BJ (cell line): ENCODE data around the gene COL6A3. TPM values are rescaled to one million over a fixed set of nuclear protein-coding genes. Genes with fewer than 3 reads are reported as not detected.

Source experiments
- CTCF ChIA-PET: fragments of 350-600 bp; formaldehyde crosslinking; extraction: SDS; loops from one replicate; lab custom pipeline; 2021; ENCODE audit warnings: antibody characterized with exemption, inconsistent platforms; lab: Yijun Ruan, JAX
- POLR2A ChIA-PET: fragments of 300-600 bp; sonication (Branson Sonifier 250); formaldehyde crosslinking; extraction: SDS; loops from one replicate; lab custom pipeline; 2021; ENCODE audit warnings: antibody characterized with exemption; lab: Charles Lee
- DNase-seq: peaks from one replicate; pipeline ENCODE4 v3.0.0-alpha.2; 2011; ENCODE audit warnings: low read depth
- H3K27me3 ChIP-seq: 2 replicates; pipeline ENCODE4 v1.6.0; 2011; ENCODE audit warnings: low read length; ENCODE audit not compliant: control insufficient read depth, insufficient read depth
- H3K36me3 ChIP-seq: 2 replicates; pipeline ENCODE4 v1.5.1; 2011; ENCODE audit warnings: low read length; ENCODE audit not compliant: control insufficient read depth, insufficient read depth
- H3K4me3 ChIP-seq: 2 replicates; pipeline ENCODE4 v1.5.1; 2011; ENCODE audit warnings: low read depth, mild to moderate bottlenecking, control low read depth, low read length
- polyA plus RNA-seq: library from polyadenylated mRNA; depleted of rRNA; stranded (reverse); fragments of >200 nt; gene quantifications from 2 replicates; pipeline ENCODE4 v1.2.3, GENCODE V29; 2011
- TF ChIP-seq, protein P1 (sequence below): IDR thresholded peaks from 2 replicates; pipeline ENCODE4 v1.5.1; 2011; ENCODE audit warnings: low read depth, mild to moderate bottlenecking, control low read depth, inconsistent platforms, low read length, moderate library complexity; ENCODE audit not compliant: insufficient read depth

Gene COL6A3
- polyA plus RNA-seq, 1 experiment, result 695 TPM

- CTCF ChIA-PET, result interaction anchor here (0.8 to 2.8 kb wide), 5 partner anchors 12 to 130 kb away, joined by 3 to 9 read pairs (median 3); no protein-coding TSS in a partner anchor
- no peaks in the 10 kb centered on the region for H3K27me3 ChIP-seq
- DNase-seq, result no peak
- POLR2A ChIA-PET, result interaction anchor here (0.7 to 1.1 kb wide), 2 partner anchors 21 to 129 kb away, joined by 4 read pairs; no protein-coding TSS in a partner anchor
- TF ChIP-seq, protein P1, sequence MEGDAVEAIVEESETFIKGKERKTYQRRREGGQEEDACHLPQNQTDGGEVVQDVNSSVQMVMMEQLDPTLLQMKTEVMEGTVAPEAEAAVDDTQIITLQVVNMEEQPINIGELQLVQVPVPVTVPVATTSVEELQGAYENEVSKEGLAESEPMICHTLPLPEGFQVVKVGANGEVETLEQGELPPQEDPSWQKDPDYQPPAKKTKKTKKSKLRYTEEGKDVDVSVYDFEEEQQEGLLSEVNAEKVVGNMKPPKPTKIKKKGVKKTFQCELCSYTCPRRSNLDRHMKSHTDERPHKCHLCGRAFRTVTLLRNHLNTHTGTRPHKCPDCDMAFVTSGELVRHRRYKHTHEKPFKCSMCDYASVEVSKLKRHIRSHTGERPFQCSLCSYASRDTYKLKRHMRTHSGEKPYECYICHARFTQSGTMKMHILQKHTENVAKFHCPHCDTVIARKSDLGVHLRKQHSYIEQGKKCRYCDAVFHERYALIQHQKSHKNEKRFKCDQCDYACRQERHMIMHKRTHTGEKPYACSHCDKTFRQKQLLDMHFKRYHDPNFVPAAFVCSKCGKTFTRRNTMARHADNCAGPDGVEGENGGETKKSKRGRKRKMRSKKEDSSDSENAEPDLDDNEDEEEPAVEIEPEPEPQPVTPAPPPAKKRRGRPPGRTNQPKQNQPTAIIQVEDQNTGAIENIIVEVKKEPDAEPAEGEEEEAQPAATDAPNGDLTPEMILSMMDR, result no peak
- no peaks in the 10 kb centered on the region for H3K36me3 ChIP-seq
- H3K4me3 ChIP-seq, result no peak overlapping the region
Observed at GRCh38 chr2:237294460-237294859, 119.5 kb downstream of the COL6A3 start.

GRCh38 chr2:237293978-237294377 lies 120.0 kb downstream of the COL6A3 start:
- Histone ChIP-seq H3K27me3 (no peaks in the 10 kb centered on the region), H3K36me3 (no peaks in the 10 kb centered on the region), H3K4me3 (no peak overlapping the region)
- CTCF ChIA-PET, result interaction anchor here (0.7 to 2.8 kb wide), 5 partner anchors 9 to 129 kb away, joined by 3 to 9 read pairs (median 3); no protein-coding TSS in a partner anchor
- DNase-seq, result no peak
- POLR2A ChIA-PET, result interaction anchor here (1.1 kb wide), 1 partner anchor 129 kb away, joined by 4 read pairs; no protein-coding TSS in a partner anchor
- TF ChIP-seq, protein P1, result no peak

GRCh38 chr2:237291138-237291792 lies 122.7 kb downstream of the COL6A3 start:
- TF ChIP-seq, protein P1, result no peak
- ChIA-PET POLR2A (no interaction called here), CTCF (interaction anchor here (1.1 to 1.7 kb wide), 5 partner anchors 13 to 281 kb away, joined by 3 to 5 read pairs (median 3); no protein-coding TSS in a partner anchor)
- H3K4me3 ChIP-seq, result no peak overlapping the region
- H3K27me3 ChIP-seq, result no peaks in the 10 kb centered on the region
- no peaks in the 10 kb centered on the region for H3K36me3 ChIP-seq
- DNase-seq, result peak; percentile 93

DNA sequence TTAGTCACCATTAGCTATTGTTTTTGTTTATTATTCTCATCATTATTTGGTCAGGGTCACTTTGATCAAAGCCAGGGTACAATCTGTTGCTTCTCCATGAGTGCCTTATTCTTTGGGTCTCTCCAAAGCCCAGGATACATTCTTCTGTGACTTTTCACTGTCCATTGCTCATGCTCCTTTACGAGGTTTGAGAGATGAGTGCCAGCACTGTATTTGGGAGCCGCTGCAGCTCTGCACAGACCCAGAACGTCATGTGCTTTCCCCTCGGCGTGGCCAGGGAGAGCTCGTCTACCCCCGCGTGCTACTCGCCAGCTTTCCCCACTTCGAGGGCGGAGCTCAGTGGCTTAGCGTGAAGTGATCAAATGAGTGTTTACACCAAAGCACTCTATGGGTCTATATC lies 123.7 kb downstream of the COL6A3 start:
- DNase-seq, result no peak
- Histone ChIP-seq H3K4me3 (no peak overlapping the region), H3K36me3 (no peaks in the 10 kb centered on the region), H3K27me3 (no peaks in the 10 kb centered on the region)
- ChIA-PET CTCF (interaction anchor here (1.3 to 1.7 kb wide), 5 partner anchors 9 to 282 kb away, joined by 3 to 5 read pairs (median 3); no protein-coding TSS in a partner anchor), POLR2A (interaction anchor here (0.9 kb wide), 2 partner anchors 10 to 25 kb away, joined by 3 to 6 read pairs; no protein-coding TSS in a partner anchor)
- TF ChIP-seq, protein P1, result no peak

DNA sequence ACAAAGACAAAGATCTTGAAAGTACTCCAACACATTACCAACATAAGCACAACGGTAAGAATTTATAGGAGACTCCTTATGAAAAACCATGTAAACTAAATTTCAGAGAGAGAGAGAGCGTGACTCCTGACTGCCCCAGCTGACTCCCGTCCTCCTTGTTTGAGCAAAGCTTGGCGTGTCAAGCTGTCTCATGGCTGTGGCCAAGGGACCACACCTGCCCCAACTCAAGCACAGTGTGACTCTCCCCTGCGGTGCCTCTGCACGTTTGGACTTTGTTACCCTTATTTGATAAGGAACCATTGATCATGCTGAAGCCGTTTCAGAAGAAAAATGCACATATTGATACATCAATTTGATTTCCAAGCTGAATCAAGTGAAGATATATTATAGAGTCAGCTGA lies 124.8 kb downstream of the COL6A3 start:
- H3K27me3 ChIP-seq, result no peaks in the 10 kb centered on the region
- H3K36me3 ChIP-seq, result no peaks in the 10 kb centered on the region
- ChIA-PET POLR2A (no interaction called here), CTCF (interaction anchor here (1.2 to 1.6 kb wide), 2 partner anchors 8 to 33 kb away, joined by 3 to 5 read pairs; no protein-coding TSS in a partner anchor)
- no peak for DNase-seq
- H3K4me3 ChIP-seq, result no peak overlapping the region
- TF ChIP-seq, protein P1, result no peak
